GM19035 (cell line): ENCODE measurements around the gene XPR1.

Experiments
- ATAC-seq: cut with Tn5 transposase; IDR thresholded peaks from one replicate; pipeline ENCODE4 v1.9.1; 2021; ENCODE audit not compliant: unreplicated experiment

The XPR1 gene

DNA sequence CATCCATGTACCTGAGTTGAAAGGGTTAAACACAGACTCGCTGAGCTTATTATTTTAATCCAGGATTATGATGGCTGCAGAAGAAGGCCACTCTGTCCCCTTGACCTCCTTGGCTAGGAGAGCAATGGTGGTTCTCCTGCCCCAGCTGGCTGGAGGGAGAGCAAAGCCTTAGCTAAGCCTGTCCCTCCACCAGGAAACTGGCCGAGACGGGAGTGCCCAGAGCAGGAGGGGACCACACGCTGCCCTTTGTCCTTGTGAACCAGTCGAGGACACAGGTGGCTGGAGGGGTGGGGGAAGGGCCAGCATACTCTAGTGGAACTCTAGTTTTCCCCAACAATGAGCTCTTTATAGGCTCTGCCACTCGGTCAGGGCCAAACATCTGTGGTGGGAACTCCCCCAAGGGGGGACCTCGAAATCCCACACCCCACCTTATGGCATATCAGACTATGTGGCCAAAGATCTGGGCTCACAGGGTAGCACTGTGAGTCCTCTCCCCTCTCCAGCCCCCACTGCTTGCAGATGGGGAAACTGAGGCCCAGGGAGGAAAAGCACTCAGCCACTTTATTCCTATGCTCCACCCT is 293.7 kb downstream of the XPR1 start:
- no peak for ATAC-seq

- ATAC-seq = no peak
These were observed 294.6 kb downstream of the XPR1 start for GRCh38 chr1:180926164-180926981.

GRCh38 chr1:180927348-180927747 is 295.5 kb downstream of the XPR1 start:
- no peak for ATAC-seq

GRCh38 chr1:180927841-180928240 is 296.0 kb downstream of the XPR1 start:
- ATAC-seq = no peak

GRCh38 chr1:180928331-180929230 is 296.8 kb downstream of the XPR1 start:
- ATAC-seq = no peak

DNA sequence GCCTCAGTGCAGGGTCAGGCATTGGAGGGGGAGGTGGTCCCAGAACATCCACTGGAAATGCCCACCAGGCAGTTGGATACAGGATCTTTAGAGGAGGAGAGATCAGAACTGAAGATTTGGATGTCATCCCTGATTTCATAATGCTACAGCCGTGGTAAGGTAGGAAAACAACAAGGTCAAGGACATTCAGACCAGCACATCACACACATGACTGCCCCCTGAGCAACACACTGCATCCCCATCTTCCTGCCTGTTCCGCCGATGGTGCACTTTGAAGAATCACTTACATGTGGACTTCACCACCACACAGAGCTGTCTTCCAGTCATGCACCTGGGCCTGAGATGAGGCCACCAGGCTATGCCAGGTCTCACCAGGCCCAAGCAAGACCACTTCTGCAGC is 297.6 kb downstream of the XPR1 start:
- ATAC-seq = no peak

GRCh38 chr1:180930687-180931086 is 298.9 kb downstream of the XPR1 start:
- no peak for ATAC-seq

- no peak for ATAC-seq
These were observed 299.7 kb downstream of the XPR1 start for GRCh38 chr1:180931529-180931928.

GRCh38 chr1:180932378-180932777 is 300.6 kb downstream of the XPR1 start:
- no peak for ATAC-seq

DNA sequence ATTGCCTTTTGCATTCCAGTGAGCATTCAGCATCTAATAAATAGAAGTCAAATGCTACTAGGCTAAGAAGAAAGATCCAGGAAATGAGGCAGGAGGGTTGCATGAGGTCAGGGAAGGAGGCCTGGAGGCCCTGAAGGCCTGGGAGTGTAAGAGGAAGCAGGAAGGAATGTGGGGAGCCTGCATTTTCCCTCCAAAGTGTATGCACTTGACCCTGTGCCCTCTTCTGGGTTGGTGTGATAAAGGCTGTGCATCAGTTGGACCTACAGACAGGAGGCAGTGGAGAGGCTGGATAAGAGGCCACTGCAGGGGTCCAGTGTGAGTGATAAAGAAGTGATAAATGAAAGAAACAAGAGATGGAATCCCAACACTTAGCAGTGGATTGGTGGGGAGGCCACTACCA is 301.3 kb downstream of the XPR1 start:
- ATAC-seq = no peak

DNA sequence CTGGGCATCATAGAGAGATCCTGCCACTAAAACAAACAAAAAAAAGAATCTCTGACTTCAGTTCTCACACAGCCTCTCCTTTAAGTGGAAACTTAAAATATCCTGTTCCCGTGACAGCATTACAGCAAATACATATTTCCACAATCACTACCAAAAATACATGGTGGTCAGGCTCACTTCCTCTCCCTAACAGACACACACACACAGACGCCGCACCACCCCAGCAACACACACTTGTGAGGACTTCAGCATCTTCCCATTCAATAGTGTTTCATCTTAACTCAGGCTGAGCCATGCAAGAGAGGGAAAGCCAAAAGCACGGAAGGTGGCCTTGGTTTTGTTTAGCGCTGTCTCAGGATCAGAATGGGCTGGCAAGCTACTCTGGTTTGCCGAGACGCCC is 302.7 kb downstream of the XPR1 start:
- ATAC-seq = no peak

DNA sequence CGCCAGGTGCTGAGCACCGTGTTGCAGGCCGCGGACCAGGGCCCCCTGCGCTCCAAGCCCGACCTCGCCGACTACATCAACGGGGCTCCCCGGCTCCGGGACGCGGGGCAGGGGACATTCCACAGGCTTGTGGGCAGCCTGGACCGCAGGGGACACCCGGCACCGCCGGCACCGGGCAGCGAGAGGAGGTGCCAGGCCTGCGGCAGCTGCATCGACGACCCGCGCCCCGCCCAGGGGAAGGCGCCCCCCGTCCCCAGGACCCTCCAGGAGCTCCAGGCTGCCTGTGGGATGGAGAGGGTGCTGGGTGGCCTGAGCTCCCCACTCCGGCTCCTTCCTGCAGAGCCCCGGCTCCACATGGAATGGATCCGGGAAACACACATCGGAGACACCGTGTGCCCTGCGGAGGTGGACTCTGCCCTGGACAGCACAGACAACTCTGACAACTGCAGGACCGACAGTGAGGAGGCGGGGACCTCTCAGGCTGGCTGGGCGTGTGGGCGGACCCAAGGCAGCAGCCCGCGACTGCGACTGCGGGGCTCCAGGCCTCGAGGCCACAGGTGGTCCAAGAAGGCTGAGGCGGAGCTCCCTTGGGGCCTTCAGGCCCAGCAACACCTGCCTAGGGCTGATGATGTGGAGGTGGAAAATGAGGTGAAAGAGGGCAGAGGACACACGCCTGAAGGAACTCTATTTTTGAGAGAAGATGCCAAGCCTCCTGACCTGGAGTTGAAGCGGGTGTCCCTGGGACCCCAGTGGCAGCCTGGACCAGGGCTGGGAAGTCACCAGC is 303.7 kb downstream of the XPR1 start:
- no peak for ATAC-seq

DNA sequence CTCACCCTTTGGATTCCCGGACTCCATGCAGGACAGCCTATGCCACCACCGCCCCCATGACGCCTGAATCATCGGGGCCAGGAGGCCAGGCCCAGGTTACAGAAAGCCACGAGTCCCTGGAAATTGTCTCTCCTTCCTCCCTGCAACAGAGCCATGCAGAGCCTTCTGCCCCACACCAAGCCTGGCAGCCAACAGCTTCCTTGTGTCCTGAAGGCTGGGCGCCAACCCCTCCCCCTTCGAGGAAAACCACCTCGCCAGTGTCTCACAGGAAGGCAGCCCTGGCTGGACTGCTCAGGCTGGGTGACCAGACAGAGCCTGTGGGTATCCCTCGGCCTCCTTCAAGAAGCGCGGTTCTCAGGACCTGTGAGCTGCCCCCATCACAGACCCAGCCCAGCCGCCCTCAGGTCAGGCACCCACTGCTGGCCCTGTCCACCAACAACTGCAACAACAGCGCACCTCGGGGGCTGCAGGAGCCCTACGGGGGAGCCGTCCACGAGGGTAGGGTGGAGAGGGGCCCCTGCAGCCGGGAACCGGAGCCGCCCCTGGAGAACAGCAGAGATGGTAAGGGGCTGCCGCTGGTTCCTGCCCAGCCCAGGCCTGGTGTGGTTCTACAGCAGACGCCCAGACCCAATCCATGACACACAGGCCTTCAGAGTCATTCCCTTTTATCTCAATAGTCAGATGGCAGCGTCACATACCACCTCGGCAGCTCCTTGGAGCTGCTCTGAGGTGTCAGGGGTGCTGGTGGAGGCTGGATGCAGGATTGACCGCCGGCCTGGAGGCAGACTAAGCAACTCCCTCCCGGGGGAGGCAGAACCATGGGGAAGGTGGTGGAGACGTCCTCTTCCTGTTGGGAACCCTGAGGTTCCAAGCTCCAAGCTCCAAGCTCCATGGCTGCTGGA is 304.5 kb downstream of the XPR1 start:
- ATAC-seq = no peak

GRCh38 chr1:180937012-180937372 is 305.2 kb downstream of the XPR1 start:
- no peak for ATAC-seq

DNA sequence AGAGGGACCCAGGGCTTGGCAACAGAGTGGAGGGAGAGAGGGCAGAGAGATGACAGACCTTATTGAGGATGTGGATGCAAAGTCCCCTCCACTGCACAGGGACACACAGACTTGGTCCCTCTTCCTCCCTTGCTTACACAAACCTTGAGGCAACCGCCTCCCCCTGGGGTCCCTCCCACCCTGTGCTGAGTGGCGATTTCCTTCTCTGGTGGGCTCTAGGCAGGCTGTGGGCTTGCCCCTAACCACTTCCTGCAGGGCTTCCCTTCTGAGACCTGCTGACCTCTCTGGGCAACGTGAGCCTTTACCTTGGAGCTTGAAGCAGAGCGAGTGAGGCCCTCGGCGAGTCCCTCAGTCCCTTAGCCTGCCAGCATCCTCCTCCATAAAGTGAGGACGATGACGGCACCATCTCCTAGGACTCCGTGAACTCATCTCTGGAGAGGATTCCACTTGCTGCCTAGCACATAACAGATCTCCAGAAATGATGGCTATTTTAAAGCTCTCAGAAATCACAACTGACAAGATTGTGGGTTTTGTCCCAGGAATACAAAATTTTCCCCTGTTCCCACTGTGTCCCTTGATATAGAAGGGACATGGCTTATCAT is 305.9 kb downstream of the XPR1 start:
- no peak for ATAC-seq

DNA sequence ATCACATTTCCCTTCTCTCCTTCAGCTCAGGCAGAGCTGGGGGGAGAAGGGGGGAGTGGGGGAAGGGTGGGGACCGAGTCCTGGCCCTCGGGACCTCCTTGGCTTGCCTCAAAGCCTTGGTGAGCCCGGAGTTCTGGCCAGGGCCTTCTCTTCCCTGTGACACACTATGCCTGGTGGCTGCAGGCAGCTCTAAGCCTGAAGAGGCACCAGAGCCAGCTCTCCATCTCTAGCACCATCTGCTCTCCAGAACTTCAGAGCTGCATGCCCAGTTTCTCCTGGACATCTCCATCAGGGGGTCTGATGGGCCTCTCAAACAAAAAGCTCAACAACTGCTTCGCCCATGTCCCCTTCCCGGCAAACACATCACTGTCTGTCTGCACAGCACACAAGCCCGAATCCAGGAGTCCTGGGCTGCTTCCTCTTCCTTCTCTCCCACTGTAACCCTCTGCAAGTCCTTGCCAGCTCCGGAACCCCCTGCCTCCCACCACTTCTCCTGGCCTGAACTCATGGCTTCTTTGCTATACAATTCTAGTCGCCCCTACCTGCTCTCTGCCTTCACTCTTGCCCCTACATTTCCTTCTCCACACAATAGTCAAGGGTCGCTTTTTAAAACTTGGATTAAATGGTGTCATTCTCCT is 307.4 kb downstream of the XPR1 start:
- ATAC-seq = no peak

DNA sequence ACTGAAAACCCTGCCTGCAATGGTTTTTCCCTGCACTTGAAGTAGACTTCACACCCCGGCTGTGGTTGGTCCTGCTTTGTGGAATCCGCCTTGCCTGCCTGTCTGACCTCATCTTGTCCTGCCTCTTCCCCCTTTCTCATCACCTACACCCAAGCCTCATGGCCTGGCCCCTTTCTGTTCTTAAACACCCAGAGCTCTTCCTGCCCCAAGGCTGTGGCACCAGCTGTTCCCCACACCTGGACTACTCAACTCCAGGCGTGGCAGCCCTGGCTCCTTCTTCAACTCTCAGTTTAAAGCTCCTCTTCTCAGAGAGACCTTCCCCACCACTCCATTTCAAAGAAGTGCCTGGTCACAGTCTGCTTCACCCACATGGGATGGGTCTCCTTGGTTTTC is 307.9 kb downstream of the XPR1 start:
- ATAC-seq = no peak
